ENCODE data around the gene CAST.

Gene CAST

GRCh38 chr5:96745025-96745424, 82.8 kb downstream of the CAST start:
- no peak for DNase-seq (ENCODE audit: low read depth in 3 of 3)

GRCh38 chr5:96745844-96746531, 83.8 kb downstream of the CAST start:
- no peak for DNase-seq (ENCODE audit: low read depth in 3 of 3)

GRCh38 chr5:96747720-96748119, 85.5 kb downstream of the CAST start:
- DNase-seq (ENCODE audit: low read depth in 3 of 3), result no peak

GRCh38 chr5:96750110-96750822, 88.1 kb downstream of the CAST start:
- DNase-seq (ENCODE audit: low read depth in 3 of 3), result no peak

- no peak for DNase-seq (ENCODE audit: low read depth in 3 of 3)
Observed at GRCh38 chr5:96751203-96752169, 89.3 kb downstream of the CAST start.

- peak in 2 of 3 donors; percentile 8 to 31 for DNase-seq (ENCODE audit: low read depth in 3 of 3)
Observed at GRCh38 chr5:96752341-96753016, 90.3 kb downstream of the CAST start.

GRCh38 chr5:96753017-96753397, 90.8 kb downstream of the CAST start:
- no peak for DNase-seq (ENCODE audit: low read depth in 3 of 3)

- no peak for DNase-seq (ENCODE audit: low read depth in 3 of 3)
Observed at GRCh38 chr5:96753848-96754247, 91.7 kb downstream of the CAST start.

GRCh38 chr5:96755851-96756250, 93.7 kb downstream of the CAST start:
- DNase-seq (ENCODE audit: low read depth in 3 of 3), result no peak

GRCh38 chr5:96756985-96757384, 94.8 kb downstream of the CAST start:
- no peak for DNase-seq (ENCODE audit: low read depth in 3 of 3)

- no peak for DNase-seq (ENCODE audit: low read depth in 3 of 3)
Observed at GRCh38 chr5:96758621-96759020, 96.4 kb downstream of the CAST start.

GRCh38 chr5:96761618-96762017, 99.4 kb downstream of the CAST start:
- DNase-seq (ENCODE audit: low read depth in 3 of 3), result no peak

- no peak for DNase-seq (ENCODE audit: low read depth in 3 of 3)
Observed at GRCh38 chr5:96763026-96763425, 100.8 kb downstream of the CAST start.

- DNase-seq (ENCODE audit: low read depth in 3 of 3), result no peak
Observed at GRCh38 chr5:96765043-96765442, 102.9 kb downstream of the CAST start.

- DNase-seq (ENCODE audit: low read depth in 3 of 3), result no peak
Observed at GRCh38 chr5:96768708-96769251, 106.6 kb downstream of the CAST start.

- DNase-seq (ENCODE audit: low read depth in 3 of 3), result no peak
Observed at GRCh38 chr5:96771395-96771794, 109.2 kb downstream of the CAST start.

GRCh38 chr5:96772111-96772510, 109.9 kb downstream of the CAST start:
- DNase-seq (ENCODE audit: low read depth in 3 of 3), result no peak

- DNase-seq (ENCODE audit: low read depth in 3 of 3), result no peak
Observed at GRCh38 chr5:96772542-96772941, 110.4 kb downstream of the CAST start.

- no peak for DNase-seq (ENCODE audit: low read depth in 3 of 3)
Observed at GRCh38 chr5:96775050-96775449, 112.9 kb downstream of the CAST start.

- DNase-seq (ENCODE audit: low read depth in 3 of 3), result no peak
Observed at GRCh38 chr5:96775689-96776088, 113.5 kb downstream of the CAST start.

GRCh38 chr5:96776621-96777020, 114.4 kb downstream of the CAST start:
- no peak for DNase-seq (ENCODE audit: low read depth in 3 of 3)

Data from stimulated activated CD4-positive, alpha-beta T cell treated with anti-CD3 and anti-CD28 coated beads, TNF-alpha, amount 100 ng/mL, for 48 hours (primary cell).